ENCODE measurements around the gene TNK1.
A peak's percentile ranks its signal among the peaks of the same experiment; 100 is the strongest.

Gene TNK1

GRCh38 chr17:7389924-7390910 lies 9.3 kb downstream of the TNK1 start:
- no peak for DNase-seq (ENCODE audit: low read depth in 2 of 3, low spot score in 2 of 3)

GRCh38 chr17:7391307-7391706 lies 10.4 kb downstream of the TNK1 start:
- no peak for DNase-seq (ENCODE audit: low read depth in 2 of 3, low spot score in 2 of 3)

- DNase-seq (ENCODE audit: low read depth in 2 of 3, low spot score in 2 of 3): no peak
Measured at GRCh38 chr17:7392696-7393612, 12.1 kb downstream of the TNK1 start.

GRCh38 chr17:7393613-7394451 lies 12.9 kb downstream of the TNK1 start:
- no peak for DNase-seq (ENCODE audit: low read depth in 2 of 3, low spot score in 2 of 3)

GRCh38 chr17:7394452-7395191 lies 13.7 kb downstream of the TNK1 start, which contains the start of gene PLSCR3:
PLSCR3 (minus strand) TSS chr17:7394525; CDS start chr17:7394110, 415 bp downstream.
- DNase-seq (ENCODE audit: low read depth in 2 of 3, low spot score in 2 of 3): peak; percentile 61 to 81 (median 79)

GRCh38 chr17:7396147-7396546 lies 15.3 kb downstream of the TNK1 start:
- no peak for DNase-seq (ENCODE audit: low read depth in 2 of 3, low spot score in 2 of 3)

GRCh38 chr17:7398612-7399011 lies 17.7 kb downstream of the TNK1 start:
- no peak for DNase-seq (ENCODE audit: low read depth in 2 of 3, low spot score in 2 of 3)

- no peak for DNase-seq (ENCODE audit: low read depth in 2 of 3, low spot score in 2 of 3)
Measured at GRCh38 chr17:7403043-7403726, 22.3 kb downstream of the TNK1 start.

- no peak for DNase-seq (ENCODE audit: low read depth in 2 of 3, low spot score in 2 of 3)
Measured at GRCh38 chr17:7403727-7403976, 22.8 kb downstream of the TNK1 start.

GRCh38 chr17:7403977-7404736 lies 23.3 kb downstream of the TNK1 start, which contains the start of gene TMEM256:
TMEM256 (minus strand) TSS chr17:7404097; CDS start chr17:7404084, 13 bp downstream.
- DNase-seq (ENCODE audit: low read depth in 2 of 3, low spot score in 2 of 3): peak; percentile 85 to 87 (median 86)

- peak in 1 of 3 experiments; percentile 38 for DNase-seq (ENCODE audit: low read depth in 2 of 3, low spot score in 2 of 3)
Measured at GRCh38 chr17:7404737-7405349, 24.0 kb downstream of the TNK1 start.

- no peak for DNase-seq (ENCODE audit: low read depth in 2 of 3, low spot score in 2 of 3)
Measured at GRCh38 chr17:7405350-7406234, 24.7 kb downstream of the TNK1 start.

- no peak for DNase-seq (ENCODE audit: low read depth in 2 of 3, low spot score in 2 of 3)
Measured at GRCh38 chr17:7406235-7406825, 25.4 kb downstream of the TNK1 start.

- no peak for DNase-seq (ENCODE audit: low read depth in 2 of 3, low spot score in 2 of 3)
Measured at GRCh38 chr17:7407082-7407481, 26.2 kb downstream of the TNK1 start.

- DNase-seq (ENCODE audit: low read depth in 2 of 3, low spot score in 2 of 3): no peak
Measured at GRCh38 chr17:7407485-7408251, 26.8 kb downstream of the TNK1 start, which contains the start of gene NLGN2. NLGN2 (plus strand) TSS chr17:7407845; CDS start chr17:7408256, 411 bp downstream.

- DNase-seq (ENCODE audit: low read depth in 2 of 3, low spot score in 2 of 3): no peak
Measured at GRCh38 chr17:7408252-7408727, 27.4 kb downstream of the TNK1 start.
